Lower leg skin (tissue), 4 donors: Measurements from ENCODE around the gene RTL1. TPM values are rescaled to one million over a fixed set of nuclear protein-coding genes. Genes with fewer than 3 reads are reported as not detected.
A peak's percentile ranks its signal among the peaks of the same experiment; 100 is the strongest.

Experiments used
- DNase-seq, 2 donors: peaks; one replicate each; pipeline ENCODE4 v3.0.0-alpha.2; 2019; ENCODE audit warnings: low spot score in 2 of 2
- H3K4me3 ChIP-seq: fragments of 200-600 bp; sonication (generic); 2 replicates; pipeline ENCODE4 v1.5.1; 2017; ENCODE audit warnings: mild to moderate bottlenecking, low read depth; ENCODE audit not compliant: poor library complexity, severe bottlenecking
- POLR2A ChIP-seq, 2 donors: fragments of 450-650 bp; IDR thresholded peaks; one replicate each; pipeline ENCODE4 v1.6.1; 2016 to 2017; ENCODE audit warnings: antibody characterized with exemption in 2 of 2, mild to moderate bottlenecking in 1 of 2, moderate library complexity in 1 of 2
- WGBS, 2 donors: methylation state at CpG; one replicate each; pipeline ENCODE4 v1.1.5; 2018; 5-methylcytosine and 5-hydroxymethylcytosine counted together
- intact Hi-C: fragments of 100-400 bp; cut with DNase I; formaldehyde crosslinking; loops from one replicate; pipeline ENCODE4 v1.15.0; 2023; ENCODE audit warnings: low total_unique reads
- total RNA-seq, 4 donors: library from RNA; depleted of rRNA; stranded (reverse); fragments of >200 nt; gene quantifications; one replicate each; pipeline ENCODE4 v1.1.0, GENCODE V29; 2016
- TF ChIP-seq, protein P1 (sequence below), 3 donors: fragments of 450-650 bp; IDR thresholded peaks; one replicate each; pipeline ENCODE4 v1.5.1; 2016; ENCODE audit warnings: antibody characterized with exemption in 3 of 3, mild to moderate bottlenecking in 3 of 3, moderate library complexity in 2 of 3

RTL1 gene
- total RNA-seq, 4 donors from 2014 or later: not detected

DNA sequence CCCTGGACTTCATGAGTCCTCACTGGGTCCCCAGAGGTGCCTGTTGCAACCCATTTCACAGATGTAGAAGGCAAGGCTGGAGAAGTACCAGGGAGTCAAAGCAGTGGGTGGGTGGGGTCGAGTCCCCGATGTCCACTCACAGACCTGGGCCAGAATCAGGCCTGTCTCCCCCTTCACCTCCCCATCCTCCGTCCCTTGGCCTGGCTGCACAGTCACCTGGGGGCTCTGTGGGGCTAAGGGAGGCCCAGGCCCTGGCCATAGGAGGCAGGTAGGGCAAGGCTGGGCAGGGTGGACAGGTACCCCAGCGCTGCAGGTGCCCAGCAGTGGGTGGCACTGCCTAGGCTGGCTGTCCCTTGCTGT is 29.5 kb downstream of the RTL1 start:
- peak in 1 of 2 donors; percentile 48 for DNase-seq
- WGBS, 2 donors: 90 to 93% methylated on average over 4 of the region's 4 CpGs
- intact Hi-C loops: no loop called here
- no peak for TF ChIP-seq POLR2A (IDR thresholded peaks at IDR 0.05)
- TF ChIP-seq, protein P1, sequence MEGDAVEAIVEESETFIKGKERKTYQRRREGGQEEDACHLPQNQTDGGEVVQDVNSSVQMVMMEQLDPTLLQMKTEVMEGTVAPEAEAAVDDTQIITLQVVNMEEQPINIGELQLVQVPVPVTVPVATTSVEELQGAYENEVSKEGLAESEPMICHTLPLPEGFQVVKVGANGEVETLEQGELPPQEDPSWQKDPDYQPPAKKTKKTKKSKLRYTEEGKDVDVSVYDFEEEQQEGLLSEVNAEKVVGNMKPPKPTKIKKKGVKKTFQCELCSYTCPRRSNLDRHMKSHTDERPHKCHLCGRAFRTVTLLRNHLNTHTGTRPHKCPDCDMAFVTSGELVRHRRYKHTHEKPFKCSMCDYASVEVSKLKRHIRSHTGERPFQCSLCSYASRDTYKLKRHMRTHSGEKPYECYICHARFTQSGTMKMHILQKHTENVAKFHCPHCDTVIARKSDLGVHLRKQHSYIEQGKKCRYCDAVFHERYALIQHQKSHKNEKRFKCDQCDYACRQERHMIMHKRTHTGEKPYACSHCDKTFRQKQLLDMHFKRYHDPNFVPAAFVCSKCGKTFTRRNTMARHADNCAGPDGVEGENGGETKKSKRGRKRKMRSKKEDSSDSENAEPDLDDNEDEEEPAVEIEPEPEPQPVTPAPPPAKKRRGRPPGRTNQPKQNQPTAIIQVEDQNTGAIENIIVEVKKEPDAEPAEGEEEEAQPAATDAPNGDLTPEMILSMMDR (IDR thresholded peaks at IDR 0.05): no peak
- H3K4me3 ChIP-seq: no peak overlapping the region

DNA sequence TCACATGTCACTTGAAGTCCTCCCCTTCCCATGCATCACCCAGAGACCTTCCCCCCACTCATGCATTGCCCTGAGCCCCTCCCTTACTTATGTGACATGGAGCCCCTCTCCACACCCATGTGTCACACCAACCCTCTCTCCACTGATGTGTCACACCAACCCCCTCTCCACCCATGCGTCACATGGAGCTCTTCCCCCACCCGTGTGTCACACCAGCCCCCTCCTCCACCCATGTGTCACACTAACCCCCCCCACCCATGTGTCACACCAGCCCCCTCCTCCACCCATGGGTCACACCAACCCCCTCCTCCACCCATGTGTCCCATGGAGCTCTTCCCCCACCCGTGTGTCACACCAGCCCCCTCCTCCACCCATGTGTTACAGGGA is 30.4 kb downstream of the RTL1 start:
- WGBS, 2 donors: 45 to 59% methylated on average over 3 of the region's 3 CpGs
- intact Hi-C loops: loop anchor here (2.0 kb wide), 1 partner anchor 54 kb away; no protein-coding TSS in a partner anchor
- no peak for DNase-seq
- no peak for TF ChIP-seq POLR2A (IDR thresholded peaks at IDR 0.05)
- TF ChIP-seq, protein P1 (IDR thresholded peaks at IDR 0.05): no peak
- H3K4me3 ChIP-seq: no peak overlapping the region

DNA sequence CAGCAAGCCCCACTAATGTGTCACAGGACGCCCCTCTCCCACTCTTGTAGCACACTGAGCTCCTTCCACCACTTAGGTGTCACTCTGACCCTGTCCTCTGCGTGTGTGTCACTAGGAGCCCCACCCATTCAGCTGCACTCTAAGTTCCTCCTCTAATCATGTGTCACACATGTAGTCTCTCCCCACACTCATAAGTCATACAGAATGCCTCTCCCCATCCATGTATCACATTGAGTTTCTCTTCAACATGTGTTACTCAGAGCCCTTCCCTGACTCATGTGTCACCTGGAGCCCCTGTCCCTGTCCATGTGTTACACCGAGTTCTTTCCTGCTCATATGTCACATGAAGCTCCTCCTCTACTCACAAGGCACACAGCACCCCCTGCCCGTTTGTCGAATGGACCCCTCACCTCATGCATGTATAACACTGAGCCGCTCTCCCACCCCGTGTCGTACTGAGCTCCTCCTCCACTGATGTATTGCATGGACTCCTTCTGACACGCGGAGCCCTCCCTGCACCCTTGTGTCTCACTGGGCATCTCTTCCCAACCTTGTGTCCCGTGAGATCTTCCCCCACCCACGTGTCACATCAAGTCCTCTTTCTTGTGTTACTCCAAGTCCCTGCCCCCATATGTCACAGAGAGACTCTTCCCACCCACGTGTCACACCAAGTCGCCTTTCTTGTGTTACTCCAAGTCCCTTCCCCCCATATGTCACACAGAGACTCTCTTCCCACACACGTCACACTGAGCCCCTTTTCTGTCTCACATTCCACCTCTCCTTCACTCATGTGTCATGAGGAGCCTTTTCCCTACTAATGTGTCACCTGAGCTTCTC is 31.0 kb downstream of the RTL1 start:
- H3K4me3 ChIP-seq: no peak overlapping the region
- DNase-seq: peak in 1 of 2 donors; percentile 81
- intact Hi-C loops: loop anchor here (2.0 kb wide), 1 partner anchor 54 kb away; no protein-coding TSS in a partner anchor
- 71 to 78% methylated on average over 15 of the region's 15 CpGs for WGBS, 2 donors
- no peak for TF ChIP-seq POLR2A (IDR thresholded peaks at IDR 0.05)
- TF ChIP-seq, protein P1 (IDR thresholded peaks at IDR 0.05): no peak

DNA sequence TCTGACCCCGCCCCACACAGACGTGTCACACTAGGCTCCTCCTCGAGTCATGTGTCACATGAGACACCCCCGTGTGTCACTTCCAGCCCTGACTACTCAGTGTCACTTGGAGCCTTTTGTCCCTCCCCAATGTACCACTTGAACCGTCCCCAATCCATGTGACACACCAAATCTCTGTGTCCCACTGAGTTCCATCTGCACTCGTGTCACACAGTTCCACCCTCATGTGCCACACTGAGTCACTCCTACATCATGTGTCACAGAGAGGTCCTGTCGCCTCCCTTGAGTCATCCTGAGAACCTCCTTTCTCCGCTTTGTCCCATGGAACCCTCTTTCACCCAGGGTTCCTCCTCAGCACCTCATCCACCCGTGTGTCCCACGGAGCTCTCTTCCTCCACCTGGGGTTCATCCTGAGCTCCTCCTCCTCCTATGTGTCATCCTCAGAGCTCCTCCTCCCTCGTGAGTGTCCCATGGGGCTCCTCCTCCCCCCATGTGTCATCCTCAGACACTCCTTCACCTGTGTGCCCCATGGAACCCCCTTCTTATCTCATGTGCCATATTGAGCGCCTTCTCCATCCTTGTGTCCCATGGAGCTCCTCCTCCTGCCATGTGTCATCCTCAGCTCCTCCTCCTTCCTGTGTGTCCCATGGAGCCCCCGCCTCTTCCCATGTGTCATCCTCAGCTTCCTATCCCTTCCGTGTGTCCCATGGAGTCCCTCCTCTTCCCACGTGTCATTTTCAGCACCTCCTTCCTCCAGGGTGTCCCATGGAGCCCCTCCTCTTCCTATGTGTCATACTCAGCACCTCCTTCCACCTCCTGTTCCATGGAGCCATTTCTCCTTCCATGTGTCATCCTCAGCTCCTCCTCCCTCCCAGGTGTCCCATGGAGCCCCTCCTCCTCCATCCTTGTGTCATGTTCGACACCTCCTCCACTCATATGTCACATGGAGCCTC is 32.0 kb downstream of the RTL1 start:
- no peak overlapping the region for H3K4me3 ChIP-seq
- intact Hi-C loops: loop anchor here (2.0 kb wide), 1 partner anchor 53 kb away; no protein-coding TSS in a partner anchor
- peak in 1 of 2 donors; percentile 73 for DNase-seq
- TF ChIP-seq POLR2A (IDR thresholded peaks at IDR 0.05): no peak
- TF ChIP-seq, protein P1 (IDR thresholded peaks at IDR 0.05): no peak
- whole genome bisulfite sequencing, 2 donors: 64 to 69% methylated on average over 16 of the region's 16 CpGs

DNA sequence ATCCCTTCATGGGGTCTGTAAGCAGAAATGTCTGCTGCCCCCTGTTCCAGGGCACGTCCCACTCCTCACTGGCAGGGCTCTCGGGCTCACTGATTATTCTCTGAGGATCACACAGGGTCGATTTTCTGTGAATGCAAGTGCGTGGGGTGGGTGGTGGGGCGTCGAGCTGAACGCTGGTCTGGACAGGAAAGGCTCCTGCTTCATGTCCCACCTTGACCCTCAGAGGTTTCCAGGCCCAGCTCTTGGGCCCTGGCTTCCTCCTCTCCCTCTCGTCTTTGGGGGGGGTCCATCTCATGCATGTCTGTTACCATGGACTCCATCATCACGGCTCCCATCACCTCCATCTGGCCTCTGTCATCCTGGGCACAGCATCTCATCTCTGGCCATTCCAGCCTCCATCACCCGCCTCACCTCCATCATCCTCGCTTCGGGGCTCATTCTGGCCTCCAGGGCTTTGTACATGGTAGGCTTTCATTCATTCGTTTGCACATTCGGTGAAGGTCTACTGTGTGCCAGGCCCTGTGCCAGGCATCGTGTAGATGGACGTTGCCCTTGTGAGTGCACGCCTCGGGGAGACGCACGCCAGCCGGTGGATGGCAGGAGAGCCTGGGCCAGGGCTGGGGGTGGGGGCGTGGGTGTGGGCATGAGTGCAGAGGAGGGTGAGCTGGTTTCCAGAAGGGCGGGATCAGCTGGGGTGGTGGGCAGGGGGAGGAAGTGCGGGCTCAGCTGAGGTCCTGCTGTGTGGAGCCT is 34.7 kb downstream of the RTL1 start:
- intact Hi-C loops: no loop called here
- peak in 1 of 2 donors; percentile 81 for DNase-seq
- H3K4me3 ChIP-seq: no peak overlapping the region
- 83 to 86% methylated on average over 16 to 18 of the region's 24 CpGs for whole genome bisulfite sequencing, 2 donors
- TF ChIP-seq, protein P1 (IDR thresholded peaks at IDR 0.05): no peak
- TF ChIP-seq POLR2A (IDR thresholded peaks at IDR 0.05): no peak
